Measurements from ENCODE around the gene AMOTL1.
"Not testable (repeated sequence)": the region's sequence is repeated elsewhere in the genome, so short reads cannot be mapped to it uniquely, and the experiment has no call there.

Gene AMOTL1

GRCh38 chr11:94844031-94844430 is 75.9 kb downstream of the AMOTL1 start:
- no peaks in the 10 kb centered on the region for H3K9me3 ChIP-seq (ENCODE audit: control insufficient read depth in 1 of 2, low read length in 2 of 2)
- H3K36me3 ChIP-seq (ENCODE audit: control insufficient read depth in 1 of 2, insufficient read depth in 2 of 2, low read length in 2 of 2), result no peaks in the 10 kb centered on the region
- H3K27me3 ChIP-seq (ENCODE audit: low read depth, low read length), result no peaks in the 10 kb centered on the region
- H3K4me3 ChIP-seq (ENCODE audit: low read depth in 1 of 2, low read length in 2 of 2), result no peak overlapping the region
- peaks cover 0 to 8% of the 10 kb centered on the region in 2 donors for H3K4me1 ChIP-seq (ENCODE audit: control insufficient read depth in 1 of 2, insufficient read depth in 2 of 2, low read length in 2 of 2)
- no peak overlapping the region for H3K27ac ChIP-seq (ENCODE audit: low read length)

- Histone ChIP-seq H3K4me3 (ENCODE audit: low read depth in 1 of 2, low read length in 2 of 2) (no peak overlapping the region), H3K27me3 (ENCODE audit: low read depth, low read length) (no peaks in the 10 kb centered on the region), H3K36me3 (ENCODE audit: control insufficient read depth in 1 of 2, insufficient read depth in 2 of 2, low read length in 2 of 2) (peaks cover 4 to 7% of the 10 kb centered on the region in 2 donors), H3K9me3 (ENCODE audit: control insufficient read depth in 1 of 2, low read length in 2 of 2) (no peaks in the 10 kb centered on the region), H3K27ac (ENCODE audit: low read length) (no peak overlapping the region), H3K4me1 (ENCODE audit: control insufficient read depth in 1 of 2, insufficient read depth in 2 of 2, low read length in 2 of 2) (peaks cover 0 to 12% of the 10 kb centered on the region in 2 donors)
Measured at GRCh38 chr11:94845622-94846021, 77.5 kb downstream of the AMOTL1 start.

GRCh38 chr11:94849839-94850238 is 81.7 kb downstream of the AMOTL1 start:
- H3K9me3 ChIP-seq (ENCODE audit: control insufficient read depth in 1 of 2, low read length in 2 of 2), result no peaks in the 10 kb centered on the region
- peaks cover 29 to 32% of the 10 kb centered on the region in 2 donors for H3K36me3 ChIP-seq (ENCODE audit: control insufficient read depth in 1 of 2, insufficient read depth in 2 of 2, low read length in 2 of 2)
- H3K27ac ChIP-seq (ENCODE audit: low read length), result no peak overlapping the region
- H3K27me3 ChIP-seq (ENCODE audit: low read depth, low read length), result no peaks in the 10 kb centered on the region
- H3K4me1 ChIP-seq (ENCODE audit: control insufficient read depth in 1 of 2, insufficient read depth in 2 of 2, low read length in 2 of 2), result peaks cover 0 to 12% of the 10 kb centered on the region in 2 donors
- no peak overlapping the region for H3K4me3 ChIP-seq (ENCODE audit: low read depth in 1 of 2, low read length in 2 of 2)

- H3K9me3 ChIP-seq (ENCODE audit: control insufficient read depth in 1 of 2, low read length in 2 of 2), result no peaks in the 10 kb centered on the region
- no peak overlapping the region for H3K4me3 ChIP-seq (ENCODE audit: low read depth in 1 of 2, low read length in 2 of 2)
- peaks cover 37 to 42% of the 10 kb centered on the region in 2 donors for H3K36me3 ChIP-seq (ENCODE audit: control insufficient read depth in 1 of 2, insufficient read depth in 2 of 2, low read length in 2 of 2)
- peaks cover 0 to 4% of the 10 kb centered on the region in 2 donors for H3K4me1 ChIP-seq (ENCODE audit: control insufficient read depth in 1 of 2, insufficient read depth in 2 of 2, low read length in 2 of 2)
- no peak overlapping the region for H3K27ac ChIP-seq (ENCODE audit: low read length)
- H3K27me3 ChIP-seq (ENCODE audit: low read depth, low read length), result no peaks in the 10 kb centered on the region
Measured at GRCh38 chr11:94851864-94852636, 83.9 kb downstream of the AMOTL1 start.

- not testable (repeated sequence) for H3K27ac ChIP-seq (ENCODE audit: low read length); H3K27me3 ChIP-seq (ENCODE audit: low read depth, low read length); H3K9me3 ChIP-seq (ENCODE audit: control insufficient read depth in 1 of 2, low read length in 2 of 2); H3K4me3 ChIP-seq (ENCODE audit: low read depth in 1 of 2, low read length in 2 of 2); H3K4me1 ChIP-seq (ENCODE audit: control insufficient read depth in 1 of 2, insufficient read depth in 2 of 2, low read length in 2 of 2)
- peaks cover 46 to 52% of the 10 kb centered on the region in 2 donors for H3K36me3 ChIP-seq (ENCODE audit: control insufficient read depth in 1 of 2, insufficient read depth in 2 of 2, low read length in 2 of 2)
Measured at GRCh38 chr11:94853288-94853687, 85.1 kb downstream of the AMOTL1 start.

GRCh38 chr11:94853836-94854235 is 85.7 kb downstream of the AMOTL1 start:
- Histone ChIP-seq H3K27me3 (ENCODE audit: low read depth, low read length) (no peaks in the 10 kb centered on the region), H3K36me3 (ENCODE audit: control insufficient read depth in 1 of 2, insufficient read depth in 2 of 2, low read length in 2 of 2) (peaks cover 46 to 58% of the 10 kb centered on the region in 2 donors), H3K4me3 (ENCODE audit: low read depth in 1 of 2, low read length in 2 of 2) (no peak overlapping the region), H3K4me1 (ENCODE audit: control insufficient read depth in 1 of 2, insufficient read depth in 2 of 2, low read length in 2 of 2) (peaks cover 0 to 4% of the 10 kb centered on the region in 2 donors), H3K27ac (ENCODE audit: low read length) (no peak overlapping the region), H3K9me3 (ENCODE audit: control insufficient read depth in 1 of 2, low read length in 2 of 2) (no peaks in the 10 kb centered on the region)

- Histone ChIP-seq H3K4me1 (ENCODE audit: control insufficient read depth in 1 of 2, insufficient read depth in 2 of 2, low read length in 2 of 2) (peaks cover 0 to under 1% of the 10 kb centered on the region in 2 donors), H3K9me3 (ENCODE audit: control insufficient read depth in 1 of 2, low read length in 2 of 2) (no peaks in the 10 kb centered on the region), H3K27ac (ENCODE audit: low read length) (no peak overlapping the region), H3K27me3 (ENCODE audit: low read depth, low read length) (no peaks in the 10 kb centered on the region), H3K36me3 (ENCODE audit: control insufficient read depth in 1 of 2, insufficient read depth in 2 of 2, low read length in 2 of 2) (peaks cover 54 to 70% of the 10 kb centered on the region in 2 donors), H3K4me3 (ENCODE audit: low read depth in 1 of 2, low read length in 2 of 2) (no peak overlapping the region)
Measured at GRCh38 chr11:94854770-94855633, 86.8 kb downstream of the AMOTL1 start.

GRCh38 chr11:94855666-94856065 is 87.5 kb downstream of the AMOTL1 start:
- peaks cover 54 to 71% of the 10 kb centered on the region in 2 donors for H3K36me3 ChIP-seq (ENCODE audit: control insufficient read depth in 1 of 2, insufficient read depth in 2 of 2, low read length in 2 of 2)
- H3K4me1 ChIP-seq (ENCODE audit: control insufficient read depth in 1 of 2, insufficient read depth in 2 of 2, low read length in 2 of 2), result no peaks in the 10 kb centered on the region
- no peak overlapping the region for H3K27ac ChIP-seq (ENCODE audit: low read length)
- H3K27me3 ChIP-seq (ENCODE audit: low read depth, low read length), result no peaks in the 10 kb centered on the region
- no peak overlapping the region for H3K4me3 ChIP-seq (ENCODE audit: low read depth in 1 of 2, low read length in 2 of 2)
- no peaks in the 10 kb centered on the region for H3K9me3 ChIP-seq (ENCODE audit: control insufficient read depth in 1 of 2, low read length in 2 of 2)

- no peak overlapping the region for H3K4me3 ChIP-seq (ENCODE audit: low read depth in 1 of 2, low read length in 2 of 2)
- no peak overlapping the region for H3K27ac ChIP-seq (ENCODE audit: low read length)
- no peaks in the 10 kb centered on the region for H3K9me3 ChIP-seq (ENCODE audit: control insufficient read depth in 1 of 2, low read length in 2 of 2)
Measured at GRCh38 chr11:94856443-94856842, 88.3 kb downstream of the AMOTL1 start.

GRCh38 chr11:94857337-94857736 is 89.2 kb downstream of the AMOTL1 start:
- no peaks in the 10 kb centered on the region for H3K9me3 ChIP-seq (ENCODE audit: control insufficient read depth in 1 of 2, low read length in 2 of 2)
- peaks cover 50 to 74% of the 10 kb centered on the region in 2 donors for H3K36me3 ChIP-seq (ENCODE audit: control insufficient read depth in 1 of 2, insufficient read depth in 2 of 2, low read length in 2 of 2)
- H3K27ac ChIP-seq (ENCODE audit: low read length), result no peak overlapping the region
- H3K4me1 ChIP-seq (ENCODE audit: control insufficient read depth in 1 of 2, insufficient read depth in 2 of 2, low read length in 2 of 2), result no peaks in the 10 kb centered on the region
- no peak overlapping the region for H3K4me3 ChIP-seq (ENCODE audit: low read depth in 1 of 2, low read length in 2 of 2)
- no peaks in the 10 kb centered on the region for H3K27me3 ChIP-seq (ENCODE audit: low read depth, low read length)

More at GRCh38 chr11:94856443-94856842, 88.3 kb downstream of the AMOTL1 start:
- Histone ChIP-seq H3K4me1 (ENCODE audit: control insufficient read depth in 1 of 2, insufficient read depth in 2 of 2, low read length in 2 of 2) (no peaks in the 10 kb centered on the region), H3K27me3 (ENCODE audit: low read depth, low read length) (no peaks in the 10 kb centered on the region), H3K36me3 (ENCODE audit: control insufficient read depth in 1 of 2, insufficient read depth in 2 of 2, low read length in 2 of 2) (peaks cover 55 to 75% of the 10 kb centered on the region in 2 donors)

GRCh38 chr11:94858012-94858705 is 90.0 kb downstream of the AMOTL1 start:
- H3K27ac ChIP-seq (ENCODE audit: low read length), result no peak overlapping the region

More at GRCh38 chr11:94858012-94858705, 90.0 kb downstream of the AMOTL1 start:
- H3K27me3 ChIP-seq (ENCODE audit: low read depth, low read length), result no peaks in the 10 kb centered on the region
- no peaks in the 10 kb centered on the region for H3K4me1 ChIP-seq (ENCODE audit: control insufficient read depth in 1 of 2, insufficient read depth in 2 of 2, low read length in 2 of 2)
- H3K4me3 ChIP-seq (ENCODE audit: low read depth in 1 of 2, low read length in 2 of 2), result no peak overlapping the region
- no peaks in the 10 kb centered on the region for H3K9me3 ChIP-seq (ENCODE audit: control insufficient read depth in 1 of 2, low read length in 2 of 2)
- H3K36me3 ChIP-seq (ENCODE audit: control insufficient read depth in 1 of 2, insufficient read depth in 2 of 2, low read length in 2 of 2), result peaks cover 50 to 73% of the 10 kb centered on the region in 2 donors
